OCI-LY3 (cell line): ENCODE results near the gene PRCD.

ENCODE experiments used
- H2AFZ ChIP-seq: fragments of 200-600, 300-600 bp; shearing (Covaris generic); 2 replicates; pipeline ENCODE4 v1.6.0; 2014; ENCODE audit warnings: antibody characterized with exemption, low read depth, low read length
- H3K27ac ChIP-seq: fragments of 200-600, 300-600 bp; sonication (generic); 2 replicates; pipeline ENCODE4 v1.5.1; 2014; ENCODE audit warnings: mild to moderate bottlenecking, low read length, moderate library complexity, mixed read lengths
- H3K27me3 ChIP-seq: fragments of 200-600, 300-600 bp; sonication (generic); 2 replicates; pipeline ENCODE4 v1.6.1; 2014; ENCODE audit warnings: low read depth, low read length, mixed read lengths
- H3K36me3 ChIP-seq: fragments of 200-600, 300-600 bp; sonication (generic); replicated peaks from 2 replicates; pipeline ENCODE3; 2014; ENCODE audit warnings: low read depth, low read length, mixed read lengths
- H3K4me1 ChIP-seq: fragments of 300-600, 200-600 bp; sonication (generic); 2 replicates; pipeline ENCODE4 v1.6.1; 2014; ENCODE audit warnings: low read length, mixed read lengths
- H3K4me2 ChIP-seq: fragments of 200-600, 300-600 bp; sonication (generic); 2 replicates; pipeline ENCODE4 v1.6.1; 2014; ENCODE audit warnings: low read length, mixed read lengths
- H3K4me3 ChIP-seq: fragments of 300-600, 200-600 bp; sonication (generic); 2 replicates; pipeline ENCODE4 v1.5.1; 2014; ENCODE audit warnings: antibody characterized with exemption, mild to moderate bottlenecking, low read length, moderate library complexity
- H3K79me2 ChIP-seq: fragments of 300-600, 200-600 bp; shearing (Covaris generic); 2 replicates; pipeline ENCODE4 v1.6.1; 2014; ENCODE audit warnings: mild to moderate bottlenecking, low read length, mixed read lengths
- H3K9ac ChIP-seq: fragments of 300-600, 200-600 bp; shearing (Covaris generic); 2 replicates; pipeline ENCODE4 v1.6.0; 2014; ENCODE audit warnings: mild to moderate bottlenecking, low read length, moderate library complexity
- H3K9me3 ChIP-seq: fragments of 200-600, 300-600 bp; shearing (Covaris generic); 2 replicates; pipeline ENCODE4 v1.6.1; 2014; ENCODE audit warnings: low read length, mixed read lengths; ENCODE audit not compliant: insufficient read depth
- H4K20me1 ChIP-seq: fragments of 200-600, 300-600 bp; sonication (generic); 2 replicates; pipeline ENCODE4 v1.6.1; 2016; ENCODE audit warnings: low read length, mixed read lengths; ENCODE audit not compliant: insufficient read depth
- CTCF ChIP-seq: fragments of 200-600, 300-600 bp; sonication (generic); IDR thresholded peaks from 2 replicates; pipeline ENCODE4 v1.5.1; 2014; ENCODE audit warnings: antibody characterized with exemption, low read length, low read depth
- EZH2phosphoT487 ChIP-seq: fragments of 200-600 bp; shearing (Covaris generic); IDR thresholded peaks from 2 replicates; pipeline ENCODE4 v1.6.1; 2018; ENCODE audit warnings: antibody characterized with exemption, mixed run types, low read depth

The PRCD gene

DNA sequence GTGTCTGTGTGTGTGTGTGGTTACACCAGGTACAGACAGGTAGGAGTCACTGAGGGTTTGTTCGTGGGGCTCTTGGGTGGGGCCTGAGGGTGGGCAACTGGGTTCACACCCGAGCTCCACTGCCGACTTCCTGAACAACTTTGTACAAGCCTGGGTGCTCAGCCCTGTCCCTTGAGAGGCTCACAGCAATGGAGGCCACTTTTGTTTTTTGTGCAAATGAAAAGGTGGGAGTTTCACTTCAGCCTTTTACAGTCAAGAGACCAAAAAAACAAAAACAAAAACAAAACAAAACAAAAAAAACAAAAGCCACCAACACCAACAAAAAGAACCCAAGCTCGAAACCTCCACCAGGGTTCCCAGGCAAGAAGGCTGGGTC lies 41.0 kb upstream of the PRCD start:
- H3K79me2 ChIP-seq: peaks cover 40% of the 10 kb centered on the region
- no peak overlapping the region for H3K4me3 ChIP-seq
- no peaks in the 10 kb centered on the region for H4K20me1 ChIP-seq
- 0 out of 2 replicates have a peak overlapping the region, but pooled peaks have one; percentile 12 for H3K4me2 ChIP-seq
- peaks cover 9% of the 10 kb centered on the region for H3K36me3 ChIP-seq
- H2AFZ ChIP-seq: no peak overlapping the region
- no peak for TF ChIP-seq CTCF
- no peak for TF ChIP-seq EZH2phosphoT487
- H3K27ac ChIP-seq: no peak overlapping the region
- H3K9me3 ChIP-seq: no peaks in the 10 kb centered on the region
- no peaks in the 10 kb centered on the region for H3K27me3 ChIP-seq
- H3K4me1 ChIP-seq: peaks cover 38% of the 10 kb centered on the region
- H3K9ac ChIP-seq: no peak overlapping the region

DNA sequence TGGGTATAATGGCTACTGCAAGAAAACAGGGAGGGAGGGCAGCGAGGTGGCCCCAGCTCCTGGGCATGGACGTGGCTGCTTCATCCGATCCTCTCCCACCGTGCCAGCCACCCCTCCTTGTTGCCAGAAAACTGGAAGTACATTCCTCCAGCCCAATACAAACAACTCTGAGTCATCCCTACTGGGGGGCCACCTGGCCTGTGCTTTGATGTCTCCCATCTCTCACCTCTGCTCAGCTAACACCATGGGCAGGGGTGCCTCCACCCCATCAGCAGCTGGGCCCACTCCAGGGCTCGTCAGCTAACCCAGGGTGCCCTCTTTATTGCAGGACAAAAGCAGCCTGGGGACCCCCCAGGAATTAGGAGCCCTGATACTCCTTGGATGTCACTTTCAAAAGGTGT lies 40.6 kb upstream of the PRCD start:
- Histone ChIP-seq H3K27ac (no peak overlapping the region), H3K4me1 (peaks cover 34% of the 10 kb centered on the region)

DNA sequence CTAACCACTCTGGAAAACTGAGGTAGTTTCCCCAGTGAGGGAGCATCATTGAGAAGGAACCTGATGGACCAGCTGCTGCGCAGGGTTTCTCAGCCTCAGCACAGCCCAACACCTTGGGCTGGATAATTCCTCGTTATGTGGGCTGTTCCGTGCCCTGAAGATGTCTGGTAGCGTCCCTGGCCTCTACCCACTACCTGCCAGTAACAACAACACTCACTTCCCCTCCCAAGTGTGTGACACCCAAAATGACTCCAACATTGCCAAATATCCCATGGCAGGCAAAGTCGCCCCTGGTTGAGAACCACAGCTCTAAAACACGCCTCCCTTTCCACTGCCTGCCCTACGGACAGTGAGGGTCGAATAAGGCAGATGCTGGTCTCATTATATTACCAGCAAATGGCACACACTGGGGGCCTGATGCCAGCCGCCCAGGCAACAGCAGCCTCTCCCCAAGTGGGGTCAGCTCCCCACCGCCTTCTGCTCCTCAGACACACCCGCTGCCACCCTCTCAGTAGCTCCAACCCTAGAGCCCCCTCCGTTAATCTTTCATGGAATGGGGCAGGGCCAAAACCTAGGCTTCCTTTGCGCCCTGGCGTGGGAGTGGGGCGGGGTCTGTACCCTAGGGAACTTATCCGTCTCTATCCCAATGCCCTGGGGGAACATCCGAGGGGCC lies 39.6 kb upstream of the PRCD start:
- H3K4me1 ChIP-seq: peaks cover 33% of the 10 kb centered on the region

More for the DNA sequence above, 40.6 kb upstream of the PRCD start:
- Histone ChIP-seq H3K27me3 (no peaks in the 10 kb centered on the region), H3K79me2 (peaks cover 40% of the 10 kb centered on the region), H3K9ac (no peak overlapping the region), H4K20me1 (no peaks in the 10 kb centered on the region), H3K9me3 (no peaks in the 10 kb centered on the region), H3K4me2 (peak overlapping the region; percentile 88; the same call in 1 of the 2 replicates), H3K4me3 (no peak overlapping the region), H3K36me3 (peaks cover 9% of the 10 kb centered on the region), H2AFZ (no peak overlapping the region)
- no peak for TF ChIP-seq CTCF
- TF ChIP-seq EZH2phosphoT487: no peak

DNA sequence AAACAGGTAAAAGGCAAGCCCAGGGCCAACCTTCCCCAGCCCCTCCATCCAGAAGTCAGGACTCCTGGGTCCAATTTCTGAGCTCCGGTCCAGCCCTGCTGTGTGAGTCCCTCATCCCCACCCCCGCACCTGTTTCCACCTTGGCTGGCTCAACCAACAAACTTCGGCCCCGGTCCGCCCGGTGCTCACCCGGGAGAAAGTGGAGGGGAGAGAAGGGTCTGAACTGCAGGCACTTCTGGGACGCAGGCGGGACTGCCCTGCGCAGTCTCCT lies 39.2 kb upstream of the PRCD start:
- Histone ChIP-seq H2AFZ (no peak overlapping the region; the same call in 1 of the 2 replicates), H3K4me1 (peaks cover 33% of the 10 kb centered on the region), H3K36me3 (peaks cover 9% of the 10 kb centered on the region), H4K20me1 (no peaks in the 10 kb centered on the region), H3K27me3 (no peaks in the 10 kb centered on the region), H3K9me3 (no peaks in the 10 kb centered on the region), H3K9ac (peak overlapping the region; percentile 80), H3K27ac (no peak overlapping the region), H3K4me3 (peak overlapping the region; percentile 84), H3K4me2 (peak overlapping the region; percentile 88), H3K79me2 (peaks cover 40% of the 10 kb centered on the region)
- TF ChIP-seq EZH2phosphoT487: no peak
- no peak for TF ChIP-seq CTCF

More for the DNA sequence above, 39.6 kb upstream of the PRCD start:
- Histone ChIP-seq H2AFZ (no peak overlapping the region), H3K4me3 (peak overlapping the region; percentile 84), H3K9me3 (no peaks in the 10 kb centered on the region), H3K36me3 (peaks cover 9% of the 10 kb centered on the region), H3K27ac (no peak overlapping the region), H3K27me3 (no peaks in the 10 kb centered on the region), H3K9ac (peak overlapping the region; percentile 80), H3K4me2 (peak overlapping the region; percentile 88), H3K79me2 (peaks cover 40% of the 10 kb centered on the region), H4K20me1 (no peaks in the 10 kb centered on the region)
- no peak for TF ChIP-seq EZH2phosphoT487
- no peak for TF ChIP-seq CTCF
